D721Med (cell line): ENCODE measurements around the gene GMIP.
"Not testable (repeated sequence)": the region's sequence is repeated elsewhere in the genome, so short reads cannot be mapped to it uniquely, and the experiment has no call there.

Experiments
- DNase-seq: peaks from one replicate; pipeline ENCODE4 v3.0.0; 2011; ENCODE audit warnings: low spot score; ENCODE audit not compliant: insufficient read length
- FAIRE-seq: peaks from 2 replicates; lab custom pipeline; 2011; peaks lifted over from hg19 to GRCh38; lab: Jason Lieb, UNC
- CTCF ChIP-seq: IDR thresholded peaks from 2 replicates; pipeline ENCODE4 v1.5.1; 2012; ENCODE audit warnings: mild to moderate bottlenecking, control low read depth; ENCODE audit not compliant: insufficient read depth; ENCODE audit errors: missing control alignments

GMIP gene

GRCh38 chr19:19643158-19644053 lies at the start of gene GMIP:
Gene GMIP (minus strand): TSS chr19:19643657. CDS start chr19:19643529, 128 bp downstream.
- peak; percentile 77 for TF ChIP-seq CTCF
- no peak for FAIRE-seq
- DNase-seq: peak; percentile 88

DNA sequence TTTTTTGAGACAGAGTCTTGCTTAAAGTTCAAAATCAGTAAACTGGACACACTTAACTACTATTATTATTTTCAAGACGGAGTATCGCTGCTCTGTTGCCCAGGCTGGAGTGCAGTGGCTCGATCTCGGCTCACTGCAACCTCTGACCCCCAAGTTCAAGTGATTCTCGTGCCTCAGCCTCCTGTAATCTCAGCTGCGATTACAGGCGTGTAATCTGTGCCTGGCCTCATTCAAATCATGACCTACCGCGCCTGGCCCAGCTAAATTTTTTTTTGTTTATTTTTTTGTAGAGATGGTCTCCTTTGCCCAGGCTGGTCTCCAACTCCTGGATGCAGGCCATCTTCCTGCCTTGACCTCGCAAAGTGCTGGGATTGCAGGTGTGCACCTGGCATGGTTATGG lies 48.2 kb upstream of the GMIP start:
- no peak for TF ChIP-seq CTCF
- FAIRE-seq: no peak
- no peak for DNase-seq

GRCh38 chr19:19689023-19689422 lies 45.6 kb upstream of the GMIP start:
- FAIRE-seq, DNase-seq: not testable (repeated sequence)

GRCh38 chr19:19687090-19687489 lies 43.6 kb upstream of the GMIP start:
- no peak for FAIRE-seq
- TF ChIP-seq CTCF: no peak

DNA sequence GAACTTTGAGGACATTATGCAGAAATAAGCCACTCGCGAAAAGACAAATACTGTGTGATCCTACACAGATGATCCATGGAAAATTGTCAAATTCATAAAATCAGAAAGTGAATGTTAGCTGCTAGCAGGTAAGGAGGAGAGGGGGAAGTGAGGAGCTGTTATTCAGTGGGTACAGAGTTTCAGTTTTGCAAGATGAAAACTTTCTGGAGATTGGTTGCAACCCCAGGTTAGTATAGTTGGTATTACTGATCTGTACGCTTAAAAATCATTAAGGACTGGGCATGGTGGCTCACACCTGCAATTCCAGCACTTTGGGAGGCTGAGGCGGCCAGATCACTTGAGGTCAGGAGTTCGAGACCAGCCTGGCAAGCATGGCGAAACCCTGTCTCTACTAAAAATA lies 43.1 kb upstream of the GMIP start:
- no peak for TF ChIP-seq CTCF
- DNase-seq (no peak), FAIRE-seq (no peak)

More at GRCh38 chr19:19687090-19687489, 43.6 kb upstream of the GMIP start:
- no peak for DNase-seq

- not testable (repeated sequence) for FAIRE-seq, DNase-seq
Observed at GRCh38 chr19:19686119-19686518, 42.7 kb upstream of the GMIP start.

DNA sequence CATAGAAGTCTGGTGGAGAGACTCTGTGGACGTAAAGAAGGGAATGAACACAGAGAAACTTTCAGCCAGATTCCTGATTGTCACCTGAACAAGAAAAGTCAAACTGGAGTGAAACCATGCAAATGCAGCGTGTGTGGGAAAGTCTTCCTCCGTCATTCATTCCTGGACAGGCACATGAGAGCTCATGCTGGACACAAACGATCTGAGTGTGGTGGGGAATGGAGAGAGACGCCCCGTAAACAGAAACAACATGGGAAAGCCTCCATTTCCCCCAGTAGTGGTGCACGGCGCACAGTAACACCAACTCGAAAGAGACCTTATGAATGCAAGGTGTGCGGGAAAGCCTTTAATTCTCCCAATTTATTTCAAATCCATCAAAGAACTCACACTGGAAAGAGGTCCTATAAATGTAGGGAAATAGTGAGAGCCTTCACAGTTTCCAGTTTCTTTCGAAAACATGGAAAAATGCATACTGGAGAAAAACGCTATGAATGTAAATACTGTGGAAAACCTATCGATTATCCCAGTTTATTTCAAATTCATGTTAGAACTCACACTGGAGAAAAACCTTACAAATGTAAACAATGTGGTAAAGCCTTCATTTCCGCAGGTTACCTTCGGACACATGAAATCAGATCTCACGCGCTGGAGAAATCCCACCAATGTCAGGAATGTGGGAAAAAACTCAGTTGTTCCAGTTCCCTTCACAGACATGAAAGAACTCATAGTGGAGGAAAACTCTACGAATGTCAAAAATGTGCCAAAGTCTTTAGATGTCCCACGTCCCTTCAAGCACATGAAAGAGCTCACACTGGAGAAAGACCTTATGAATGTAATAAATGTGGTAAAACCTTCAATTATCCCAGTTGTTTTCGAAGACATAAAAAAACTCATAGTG lies 36.0 kb upstream of the GMIP start:
- no peak for TF ChIP-seq CTCF
- FAIRE-seq: no peak
- DNase-seq: no peak
